Uterus (tissue), 4 donors: ENCODE measurements around the gene TBX21. TPM values are rescaled to one million over a fixed set of nuclear protein-coding genes. Genes with fewer than 3 reads are reported as not detected.

Experiments used
- DNase-seq, 2 donors: peaks; one replicate each; pipeline ENCODE4 v3.0.0-alpha.2; 2019 to 2020
- H3K27ac ChIP-seq, 2 donors: fragments of 200-600 bp; sonication (generic); 1 replicate in 1 of 2; 2 replicates in 1 of 2; pipeline ENCODE4 v1.5.1; 2016 to 2018
- H3K27me3 ChIP-seq, 2 donors: fragments of 200-600 bp; sonication (generic); one replicate each; pipeline ENCODE4 v1.5.1; 2018 to 2019; ENCODE audit warnings: control low read depth in 1 of 2
- H3K36me3 ChIP-seq, 2 donors: fragments of 200-600 bp; sonication (generic); one replicate each; pipeline ENCODE4 v1.5.1; 2019; ENCODE audit warnings: control low read depth in 1 of 2
- H3K4me1 ChIP-seq, 2 donors: fragments of 200-600 bp; sonication (generic); one replicate each; pipeline ENCODE4 v1.5.1; 2018 to 2019; ENCODE audit warnings: control low read depth in 1 of 2
- H3K4me3 ChIP-seq, 2 donors: fragments of 200-600 bp; sonication (generic); 1 replicate in 1 of 2; 2 replicates in 1 of 2; pipeline ENCODE4 v1.5.1; 2018 to 2019; ENCODE audit warnings: mild to moderate bottlenecking in 1 of 2
- H3K9me3 ChIP-seq, 2 donors: fragments of 200-600 bp; sonication (generic); one replicate each; pipeline ENCODE4 v1.5.1; 2019; ENCODE audit warnings: control low read depth in 1 of 2
- CTCF ChIP-seq, 4 experiments: fragments of 200-600 bp in 2 of 4; fragments of 450-650 bp in 2 of 4; sonication (generic) in 2 of 4; IDR thresholded peaks; one replicate each; pipeline ENCODE4 v1.5.1; 2016 to 2019; ENCODE audit warnings: antibody characterized with exemption in 4 of 4, mild to moderate bottlenecking in 2 of 4, moderate library complexity in 1 of 4
- POLR2A ChIP-seq, 2 donors: fragments of 450-650 bp; IDR thresholded peaks; one replicate each; pipeline ENCODE4 v1.6.1; 2016; ENCODE audit warnings: antibody characterized with exemption in 2 of 2, mild to moderate bottlenecking in 1 of 2, moderate library complexity in 1 of 2
- intact Hi-C: fragments of 100-400 bp; cut with DNase I; formaldehyde crosslinking; loops from one replicate; pipeline ENCODE4 v1.15.1; 2023; ENCODE audit warnings: low total_unique reads
- total RNA-seq, 4 donors: library from RNA; depleted of rRNA in 3 of 4; stranded (reverse); fragments of >200 nt in 3 of 4; gene quantifications; one replicate each; pipeline versions ENCODE4 v1.1.0 to v1.2.4, GENCODE V29; 2014 to 2023
- donor health status: DM: yes; HTN: yes; CAD: no.

The TBX21 gene
- total RNA-seq, 4 donors from 2014 or later = 0.49 to 0.51 TPM; not detected in 2

- DNase-seq = no peak
- H3K27ac ChIP-seq = no peak overlapping the region
- H3K36me3 ChIP-seq = no peaks in the 10 kb centered on the region
- TF ChIP-seq CTCF (IDR thresholded peaks at IDR 0.05) (no peak), POLR2A (IDR thresholded peaks at IDR 0.05) (no peak)
- no peaks in the 10 kb centered on the region for H3K4me1 ChIP-seq
- H3K9me3 ChIP-seq = no peaks in the 10 kb centered on the region
- H3K27me3 ChIP-seq = peaks cover 3 to 17% of the 10 kb centered on the region in 2 donors
- intact Hi-C loops = no loop called here
- H3K4me3 ChIP-seq = no peak overlapping the region
Measured at GRCh38 chr17:47719411-47720152, 13.5 kb upstream of the TBX21 start.

GRCh38 chr17:47720196-47720595 is 12.8 kb upstream of the TBX21 start:
- intact Hi-C loops = no loop called here
- Histone ChIP-seq H3K4me1 (no peaks in the 10 kb centered on the region), H3K36me3 (no peaks in the 10 kb centered on the region), H3K27ac (no peak overlapping the region), H3K4me3 (no peak overlapping the region), H3K27me3 (peaks cover 3 to 17% of the 10 kb centered on the region in 2 donors), H3K9me3 (no peaks in the 10 kb centered on the region)
- no peak for DNase-seq
- no peak for TF ChIP-seq POLR2A (IDR thresholded peaks at IDR 0.05)
- no peak for TF ChIP-seq CTCF (IDR thresholded peaks at IDR 0.05)

GRCh38 chr17:47720754-47721533 is 12.1 kb upstream of the TBX21 start:
- no peaks in the 10 kb centered on the region for H3K9me3 ChIP-seq
- H3K36me3 ChIP-seq = no peaks in the 10 kb centered on the region
- H3K4me1 ChIP-seq = no peaks in the 10 kb centered on the region
- H3K4me3 ChIP-seq = no peak overlapping the region
- no peak for TF ChIP-seq POLR2A (IDR thresholded peaks at IDR 0.05)
- no peak for DNase-seq
- no peak overlapping the region for H3K27ac ChIP-seq
- intact Hi-C loops = no loop called here
- H3K27me3 ChIP-seq = peaks cover 3 to 17% of the 10 kb centered on the region in 2 donors

GRCh38 chr17:47721725-47722124 is 11.3 kb upstream of the TBX21 start:
- H3K36me3 ChIP-seq = no peaks in the 10 kb centered on the region
- DNase-seq = no peak
- peaks cover 3 to 17% of the 10 kb centered on the region in 2 donors for H3K27me3 ChIP-seq
- intact Hi-C loops = no loop called here
- H3K4me3 ChIP-seq = no peak overlapping the region
- no peak for TF ChIP-seq POLR2A (IDR thresholded peaks at IDR 0.05)
- no peak for TF ChIP-seq CTCF (IDR thresholded peaks at IDR 0.05)
- no peaks in the 10 kb centered on the region for H3K4me1 ChIP-seq
- no peaks in the 10 kb centered on the region for H3K9me3 ChIP-seq
- H3K27ac ChIP-seq = no peak overlapping the region

- Histone ChIP-seq H3K9me3 (no peaks in the 10 kb centered on the region), H3K27ac (no peak overlapping the region), H3K27me3 (peaks cover 3 to 17% of the 10 kb centered on the region in 2 donors), H3K4me3 (no peak overlapping the region), H3K36me3 (no peaks in the 10 kb centered on the region), H3K4me1 (no peaks in the 10 kb centered on the region)
- DNase-seq = no peak
- intact Hi-C loops = no loop called here
- TF ChIP-seq POLR2A (IDR thresholded peaks at IDR 0.05) (no peak), CTCF (IDR thresholded peaks at IDR 0.05) (no peak)
Measured at GRCh38 chr17:47724705-47725104, 8.3 kb upstream of the TBX21 start.
